GM12865 (cell line): ENCODE data around the gene KSR1.

Experiments
- DNase-seq: peaks from one replicate; pipeline ENCODE4 v3.0.0; 2010; ENCODE audit warnings: low read depth
- H3K4me3 ChIP-seq: 2 replicates; pipeline ENCODE4 v1.5.1; 2011; ENCODE audit warnings: mild to moderate bottlenecking, low read depth, low read length, control low read depth
- TF ChIP-seq, protein P1 (sequence below): IDR thresholded peaks from 2 replicates; pipeline ENCODE4 v1.5.1; 2011; ENCODE audit warnings: low read length, control low read depth, low read depth, inconsistent platforms; ENCODE audit not compliant: insufficient read depth; ENCODE audit errors: missing control alignments

The KSR1 gene

DNA sequence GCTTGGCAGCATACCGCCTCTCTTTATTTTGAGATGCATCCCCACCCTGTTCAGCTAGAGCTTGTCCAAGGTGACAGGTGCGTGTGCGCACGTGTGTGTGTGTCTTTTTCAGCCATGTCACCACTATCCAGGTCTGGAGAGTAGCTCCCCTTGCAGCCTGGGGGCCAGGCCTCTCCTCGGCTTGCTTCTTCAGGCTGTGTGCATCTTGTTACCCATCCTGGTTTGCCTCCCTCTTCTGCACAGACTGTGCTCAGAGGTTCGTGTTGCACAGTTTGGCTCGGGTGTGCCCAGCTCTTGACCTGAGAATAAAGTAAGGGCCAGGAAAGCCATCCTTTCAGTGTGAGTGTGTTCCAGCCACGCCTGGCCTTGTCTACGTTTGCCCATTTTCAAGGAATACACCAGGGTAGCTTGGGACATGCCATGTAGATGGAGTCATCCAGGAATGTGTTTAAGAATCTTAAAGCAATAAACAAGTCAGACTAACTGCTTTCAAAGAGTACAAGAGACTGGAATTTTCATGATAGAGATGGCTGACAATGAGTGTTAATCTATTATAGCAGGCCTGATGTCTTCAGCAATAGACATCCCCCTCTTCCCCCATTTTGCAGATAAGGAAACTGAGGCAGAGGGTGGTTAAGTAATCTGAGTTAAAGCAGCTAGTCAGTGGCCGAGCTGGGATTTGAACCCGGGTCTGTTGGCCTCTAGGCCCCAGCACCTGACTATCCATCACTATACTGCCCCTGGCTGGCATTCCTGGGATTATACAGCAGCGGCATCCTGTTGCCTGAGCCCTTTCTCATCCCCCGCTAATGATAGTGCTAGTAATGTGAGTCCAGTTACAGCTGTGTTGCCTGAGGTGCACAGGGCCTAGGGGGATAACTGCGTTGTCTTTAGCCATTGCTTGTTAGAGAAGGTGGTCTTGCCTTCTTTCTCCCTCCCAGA lies 77.9 kb downstream of the KSR1 start:
- no peak for DNase-seq
- H3K4me3 ChIP-seq = no peak overlapping the region
- TF ChIP-seq, protein P1, sequence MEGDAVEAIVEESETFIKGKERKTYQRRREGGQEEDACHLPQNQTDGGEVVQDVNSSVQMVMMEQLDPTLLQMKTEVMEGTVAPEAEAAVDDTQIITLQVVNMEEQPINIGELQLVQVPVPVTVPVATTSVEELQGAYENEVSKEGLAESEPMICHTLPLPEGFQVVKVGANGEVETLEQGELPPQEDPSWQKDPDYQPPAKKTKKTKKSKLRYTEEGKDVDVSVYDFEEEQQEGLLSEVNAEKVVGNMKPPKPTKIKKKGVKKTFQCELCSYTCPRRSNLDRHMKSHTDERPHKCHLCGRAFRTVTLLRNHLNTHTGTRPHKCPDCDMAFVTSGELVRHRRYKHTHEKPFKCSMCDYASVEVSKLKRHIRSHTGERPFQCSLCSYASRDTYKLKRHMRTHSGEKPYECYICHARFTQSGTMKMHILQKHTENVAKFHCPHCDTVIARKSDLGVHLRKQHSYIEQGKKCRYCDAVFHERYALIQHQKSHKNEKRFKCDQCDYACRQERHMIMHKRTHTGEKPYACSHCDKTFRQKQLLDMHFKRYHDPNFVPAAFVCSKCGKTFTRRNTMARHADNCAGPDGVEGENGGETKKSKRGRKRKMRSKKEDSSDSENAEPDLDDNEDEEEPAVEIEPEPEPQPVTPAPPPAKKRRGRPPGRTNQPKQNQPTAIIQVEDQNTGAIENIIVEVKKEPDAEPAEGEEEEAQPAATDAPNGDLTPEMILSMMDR = no peak

DNA sequence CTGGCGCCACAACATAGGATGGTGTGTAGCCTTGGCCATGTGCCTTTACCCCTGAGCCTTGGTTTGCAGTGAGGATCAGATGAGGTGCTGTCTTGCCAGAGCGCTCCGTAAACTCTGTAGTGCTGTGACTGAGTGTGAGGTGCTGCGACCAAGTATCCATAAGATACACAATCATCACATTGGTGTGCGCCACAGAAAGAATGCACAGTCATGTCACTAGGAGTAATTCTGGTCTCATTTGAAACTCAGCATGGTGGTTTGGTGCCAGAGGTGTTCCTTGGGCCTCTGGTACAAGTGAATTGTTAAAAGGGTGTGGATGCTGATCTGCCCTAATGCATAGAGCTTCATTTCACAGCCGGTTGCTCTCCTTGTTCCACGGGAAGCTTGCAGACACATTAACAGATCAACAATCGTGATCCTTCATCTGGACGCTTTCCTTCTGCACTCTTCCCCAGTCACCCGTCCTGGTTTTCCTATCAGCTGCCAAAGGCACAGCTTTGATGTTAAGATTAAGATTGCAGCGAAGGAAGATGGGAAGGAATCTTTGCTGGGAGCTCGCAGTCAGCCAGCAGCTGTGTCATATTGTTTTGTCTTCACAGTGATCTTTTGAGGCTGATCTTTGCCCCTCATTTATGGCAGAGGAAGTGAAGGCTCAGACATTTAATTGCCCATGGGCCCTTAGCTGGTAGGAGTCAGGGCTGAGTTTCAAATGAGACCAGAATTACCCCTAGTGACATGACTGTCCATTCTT lies 79.1 kb downstream of the KSR1 start:
- TF ChIP-seq, protein P1 = no peak
- DNase-seq = no peak
- no peak overlapping the region for H3K4me3 ChIP-seq

DNA sequence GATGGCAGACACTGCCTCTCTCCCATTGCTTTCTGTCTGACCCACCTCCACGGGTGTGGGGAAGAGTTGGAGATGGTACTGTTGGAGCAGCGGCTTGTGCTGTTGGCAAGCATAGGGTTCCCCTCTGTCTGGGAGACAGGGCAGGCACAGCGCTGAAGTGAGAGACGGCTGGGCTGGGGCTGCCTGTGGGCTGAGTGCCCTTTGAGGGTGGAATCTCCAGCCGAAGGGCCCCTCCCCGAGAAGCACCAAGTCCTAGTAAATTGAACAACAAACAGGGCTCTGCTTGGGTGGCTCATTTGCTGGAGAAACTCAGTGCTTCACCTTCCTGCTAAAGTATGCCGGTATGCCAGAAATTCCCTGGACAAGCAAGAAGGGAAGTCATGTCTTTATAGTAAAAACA lies 79.7 kb downstream of the KSR1 start:
- H3K4me3 ChIP-seq = no peak overlapping the region
- DNase-seq = no peak
- TF ChIP-seq, protein P1 = no peak

DNA sequence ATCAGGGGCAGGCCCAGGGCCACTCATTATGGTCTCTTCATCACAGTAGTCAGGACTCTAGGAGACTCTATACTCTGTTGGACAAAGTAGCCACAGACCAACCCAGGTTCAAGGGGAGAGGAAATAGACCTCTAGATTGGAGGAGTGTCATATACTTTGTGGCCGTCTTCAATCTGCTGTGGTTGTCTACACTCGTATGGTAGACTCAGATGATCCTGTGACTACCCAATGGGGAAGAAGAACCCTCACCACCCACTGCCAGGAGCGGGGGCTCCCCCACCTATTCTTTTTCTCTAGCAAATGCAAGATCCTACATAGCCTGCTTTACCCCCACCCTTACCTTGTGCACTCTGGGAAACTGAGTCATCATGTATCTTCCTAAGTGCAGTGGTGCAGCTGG lies 80.5 kb downstream of the KSR1 start:
- TF ChIP-seq, protein P1 = no peak
- no peak overlapping the region for H3K4me3 ChIP-seq
- DNase-seq = no peak

DNA sequence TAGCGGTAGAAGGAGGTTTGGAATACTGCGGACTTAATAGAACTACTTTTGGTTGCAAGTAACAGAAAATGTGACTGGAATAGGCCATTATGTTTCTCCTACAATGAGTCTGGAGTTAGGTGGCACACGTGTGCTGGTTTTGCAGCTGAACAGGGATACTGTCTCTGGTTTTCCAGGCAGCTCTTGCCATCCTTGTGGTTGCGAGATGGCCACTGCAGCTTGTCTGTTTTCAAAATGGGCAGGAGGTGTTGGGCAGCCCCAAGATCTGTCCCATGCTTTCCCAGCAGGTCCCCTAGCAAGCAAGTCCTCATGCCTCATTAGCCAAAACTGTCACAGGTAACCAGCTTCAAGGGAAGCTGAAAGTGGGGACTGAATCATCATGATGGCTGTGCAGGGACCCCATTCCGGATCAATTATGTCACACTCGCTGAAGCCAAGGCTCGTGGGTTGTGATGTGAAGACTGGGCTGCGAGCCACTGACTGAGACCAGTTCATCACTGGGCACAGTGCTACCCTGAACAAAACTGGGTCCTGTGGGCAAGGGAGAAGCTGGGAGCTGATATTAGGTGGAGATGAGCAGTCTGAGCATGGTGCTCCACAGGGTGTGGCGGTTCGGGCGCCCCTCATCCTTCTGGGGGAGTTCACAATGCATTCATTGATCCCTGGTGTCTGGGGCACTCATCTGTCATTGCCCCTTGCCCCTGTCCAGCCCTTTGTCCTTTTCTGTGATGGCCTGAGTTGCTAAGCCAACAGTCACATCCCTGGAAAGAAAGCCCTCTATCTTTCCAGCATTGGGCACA lies 82.1 kb downstream of the KSR1 start:
- no peak overlapping the region for H3K4me3 ChIP-seq
- no peak for DNase-seq
- TF ChIP-seq, protein P1 = no peak

DNA sequence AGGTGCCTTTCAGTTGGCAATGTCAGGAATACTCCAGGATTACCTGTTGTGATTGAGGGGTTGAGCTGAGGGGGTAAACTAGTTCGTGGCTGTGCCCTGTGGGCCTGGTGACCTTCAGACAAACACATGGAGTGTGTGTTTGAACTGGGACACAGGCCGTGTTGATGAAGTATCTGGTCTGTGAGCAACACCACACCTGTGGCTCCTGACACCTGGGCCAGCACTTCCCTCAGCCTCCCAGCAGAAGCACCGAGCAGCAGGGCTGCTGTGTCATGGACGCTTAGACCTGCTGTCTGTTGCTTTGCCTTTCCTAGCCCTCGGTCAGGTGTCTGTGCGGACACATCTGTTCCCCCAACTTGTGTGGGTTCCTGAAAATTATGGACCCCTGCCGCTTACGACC lies 82.9 kb downstream of the KSR1 start:
- DNase-seq = no peak
- TF ChIP-seq, protein P1 = no peak
- H3K4me3 ChIP-seq = no peak overlapping the region
